OCI-LY1 (cell line): ENCODE data around the gene PHAX.

Experiments used
- CTCF ChIP-seq: fragments of 200-600 bp; sonication (generic), shearing (Covaris generic); IDR thresholded peaks from 2 replicates; pipeline ENCODE4 v1.5.1; 2017; ENCODE audit warnings: mild to moderate bottlenecking, antibody characterized with exemption, low read length, moderate library complexity, mixed read lengths
- EZH2 ChIP-seq: fragments of 200-600 bp; sonication (generic), shearing (Covaris generic); IDR thresholded peaks from 2 replicates; pipeline ENCODE4 v1.8.0; 2017; ENCODE audit warnings: borderline replicate concordance, mixed run types, mild to moderate bottlenecking, antibody characterized with exemption, low read length, moderate library complexity, mixed read lengths

GRCh38 chr5:126619781-126620180, 19.0 kb downstream of the PHAX start:
- TF ChIP-seq CTCF = no peak
- no peak for TF ChIP-seq EZH2
